Stimulated activated CD4-positive, alpha-beta T cell treated with anti-CD3 and anti-CD28 coated beads, Interleukin-15, amount 100 ng/mL, for 1 hour (primary cell): ENCODE results near the gene ANKRD33.

ENCODE experiments used
- DNase-seq, 2 donors: peaks; one replicate each; pipeline ENCODE4 v3.0.0-alpha.2; 2020; ENCODE audit warnings: low read depth in 1 of 2, low spot score in 1 of 2

The ANKRD33 gene

DNA sequence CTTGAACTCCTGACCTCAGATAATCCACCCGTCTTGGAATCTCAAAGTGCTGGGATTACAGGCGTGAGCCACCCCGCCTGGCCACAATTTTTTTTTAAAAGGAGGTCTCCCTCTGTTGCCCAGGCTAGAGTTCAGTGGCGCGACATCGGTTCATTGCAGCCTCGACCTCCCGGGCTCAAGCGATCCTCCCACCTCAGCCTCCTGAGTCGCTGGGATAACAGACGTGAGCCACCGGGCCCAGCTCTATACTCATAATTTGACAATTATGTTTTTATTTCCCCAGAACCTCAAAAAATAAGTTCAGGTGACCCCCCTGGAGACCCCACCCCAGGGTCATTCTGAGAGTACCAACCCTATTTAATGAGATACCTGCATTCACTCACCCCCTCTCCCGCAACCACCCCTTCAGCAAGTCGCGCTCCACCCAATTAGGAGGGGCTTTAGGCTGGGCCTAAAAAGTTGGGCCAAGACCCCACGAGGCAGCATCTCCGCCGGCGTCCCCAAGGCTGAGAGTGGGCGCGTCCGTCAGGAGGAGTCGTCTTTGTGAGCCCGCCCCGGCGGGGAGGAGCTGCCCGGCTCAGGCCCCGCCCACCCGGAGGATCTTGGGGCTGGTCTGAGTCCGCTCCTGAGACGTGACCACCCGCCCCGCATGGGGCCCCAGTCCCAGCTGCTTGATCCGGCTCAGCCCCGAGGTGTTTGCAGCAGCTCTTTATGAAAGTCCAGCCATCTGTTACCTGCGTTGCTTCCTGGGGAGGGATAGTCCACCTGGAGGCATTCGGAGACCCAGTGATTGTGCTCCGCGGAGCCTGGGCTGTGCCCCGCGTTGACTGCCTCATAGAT lies at the start of gene ANKRD33:
Gene ANKRD33, plus strand, starts transcription at position 628 of the 840 bp plus-strand sequence. Its CDS starts 84 bp downstream, at position 712.
- no peak for DNase-seq

DNA sequence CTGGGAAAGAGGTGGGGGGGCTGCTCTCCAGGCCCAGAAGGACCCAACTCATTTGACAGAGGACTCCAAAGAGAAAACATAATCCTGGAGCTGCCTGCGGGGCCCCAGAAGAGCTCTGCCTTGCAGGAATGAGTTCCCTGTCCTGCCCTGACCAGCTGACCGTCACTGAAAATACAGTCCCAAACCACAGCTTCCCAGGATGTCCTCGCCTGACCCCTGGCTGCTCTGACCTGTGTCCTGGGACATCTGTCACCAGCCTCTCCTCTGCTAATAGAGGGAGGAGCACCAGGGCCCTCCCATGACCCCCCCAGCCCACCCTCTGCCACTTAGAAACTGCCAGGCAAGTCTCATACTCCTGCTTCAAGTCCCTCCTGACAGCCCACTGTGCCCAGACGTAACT lies 49.1 kb upstream of the ANKRD33 start:
- no peak for DNase-seq

DNA sequence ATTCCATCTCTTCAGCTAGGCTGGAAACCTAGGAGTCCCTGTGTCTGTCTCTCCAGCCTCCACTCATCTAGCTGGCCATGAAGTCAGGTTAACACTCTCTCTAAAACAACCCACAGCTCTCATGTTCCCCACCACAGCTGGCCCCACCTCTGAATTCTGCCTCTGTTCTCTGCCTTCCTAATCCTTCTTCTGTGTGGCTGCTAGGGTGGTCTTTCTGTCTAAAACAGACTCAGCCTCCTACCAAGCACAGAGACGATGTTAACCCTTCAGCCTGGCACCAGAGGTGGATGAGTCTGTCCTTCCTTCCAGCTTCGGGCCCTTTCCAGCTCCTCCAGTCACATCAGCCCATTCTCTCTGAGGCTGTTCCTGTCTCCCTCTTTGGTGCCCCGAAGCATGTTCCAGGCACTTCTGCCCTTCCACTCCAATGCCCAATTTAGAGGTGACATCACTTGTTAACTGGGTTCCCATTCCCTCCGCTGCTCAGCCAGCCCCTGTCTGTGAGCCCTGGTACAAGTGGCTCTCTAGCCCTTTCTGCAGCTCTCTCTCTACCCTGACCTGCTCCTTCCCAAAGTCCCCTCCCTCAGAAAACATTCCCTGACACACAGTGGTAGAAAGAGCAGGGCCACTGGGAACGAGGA lies 48.5 kb upstream of the ANKRD33 start:
- no peak for DNase-seq

DNA sequence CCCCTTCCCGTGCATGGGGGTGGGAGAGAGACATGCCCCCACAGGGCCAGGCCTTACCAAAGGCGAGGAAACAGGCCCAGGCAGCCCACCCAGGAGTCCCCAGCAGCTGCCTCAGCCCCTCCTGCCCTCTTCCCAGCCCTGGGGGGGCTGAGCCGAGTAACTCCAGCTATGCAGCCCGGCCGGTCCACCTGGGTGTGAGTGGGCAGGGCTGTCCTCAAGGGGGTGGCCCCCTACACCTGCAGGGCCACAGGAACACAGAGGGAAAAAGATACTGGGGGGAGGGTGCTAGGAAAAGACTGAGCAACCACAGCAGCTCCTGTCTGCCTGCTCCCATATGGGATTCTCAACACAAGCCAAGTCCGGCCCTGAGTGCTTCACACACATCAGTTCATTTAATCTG lies 46.9 kb upstream of the ANKRD33 start:
- DNase-seq: no peak

DNA sequence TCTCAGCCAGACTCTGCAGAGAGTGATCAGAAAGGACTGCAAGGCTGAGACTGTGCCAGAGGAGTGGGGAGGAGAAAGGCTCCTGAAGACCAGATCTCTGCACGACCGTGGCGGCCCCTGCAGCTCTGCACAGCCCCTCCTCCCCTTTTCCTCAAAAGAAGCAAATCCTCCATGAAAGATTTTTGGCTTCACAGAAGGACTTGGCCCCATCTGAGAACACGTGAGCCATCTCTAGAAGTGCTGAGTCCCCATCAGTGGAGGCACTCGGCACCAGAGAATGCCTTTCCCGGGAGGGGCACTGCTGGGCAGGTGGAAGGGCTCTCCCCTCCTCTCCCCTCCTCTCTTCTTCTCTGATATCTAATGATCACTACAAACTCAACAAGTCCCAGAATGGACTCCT lies 46.2 kb upstream of the ANKRD33 start:
- no peak for DNase-seq

DNA sequence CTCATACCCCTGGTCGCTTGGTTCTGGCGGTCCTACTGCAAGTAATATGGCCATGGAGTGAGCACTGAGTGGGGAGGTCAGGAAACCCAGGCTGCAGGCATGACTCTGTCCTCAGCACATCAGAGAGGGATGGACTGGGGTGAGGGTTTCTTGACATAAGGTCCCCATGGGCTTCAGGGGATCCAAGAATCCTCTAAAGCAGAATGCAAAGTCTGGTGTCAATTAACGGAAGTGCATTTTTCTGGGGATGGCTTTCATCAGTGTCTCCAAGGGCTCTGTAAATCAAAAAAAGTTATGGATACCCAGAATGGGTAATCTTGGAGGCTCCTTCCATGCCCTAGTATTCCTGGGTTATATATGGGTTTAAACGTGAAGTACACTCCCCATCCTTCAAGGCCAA lies 43.0 kb upstream of the ANKRD33 start:
- DNase-seq: no peak

DNA sequence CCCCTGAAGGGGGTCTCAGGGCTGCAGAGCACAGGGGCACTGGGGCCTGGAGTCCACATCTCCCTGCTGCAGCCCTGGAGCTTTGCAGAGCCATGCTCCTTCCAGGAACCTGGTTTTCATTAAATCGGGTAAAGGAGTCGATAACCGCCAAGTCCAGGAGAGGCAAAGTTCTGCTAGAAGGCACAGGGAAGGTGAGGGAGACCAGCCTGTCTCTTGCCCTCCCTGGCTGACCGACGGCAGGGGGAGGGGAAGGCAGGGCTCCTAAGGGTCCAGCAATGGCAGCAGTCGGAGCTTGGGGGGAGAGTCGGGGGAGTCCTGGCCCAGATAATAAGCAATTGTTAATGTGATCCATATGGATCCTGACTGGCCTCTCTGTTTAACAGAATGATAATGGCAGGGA lies 42.4 kb upstream of the ANKRD33 start:
- no peak for DNase-seq

DNA sequence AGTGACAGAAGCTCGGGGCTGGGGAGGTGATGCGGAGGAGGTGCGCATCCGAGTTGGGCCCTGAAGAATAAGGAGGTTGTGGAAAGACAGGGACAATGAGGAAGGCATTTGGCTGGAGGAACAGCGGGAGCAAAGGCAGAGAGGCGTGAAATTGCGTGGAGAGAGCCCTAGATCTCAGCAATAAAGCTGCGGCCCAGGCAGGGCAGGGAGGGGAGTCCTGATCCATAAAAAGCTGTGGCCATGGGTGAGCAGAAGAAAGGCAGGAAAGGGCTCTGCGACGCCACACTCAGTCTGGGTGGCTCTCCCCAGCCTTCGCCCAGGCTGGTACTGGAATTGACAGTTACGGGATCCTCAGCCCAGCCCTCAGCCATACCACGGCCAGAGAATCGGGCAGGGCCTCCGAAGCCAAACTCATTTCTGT lies 41.6 kb upstream of the ANKRD33 start:
- DNase-seq: no peak

GRCh38 chr12:51846911-51847642 lies 40.8 kb upstream of the ANKRD33 start:
- peak in 1 of 2 donors; percentile 32 for DNase-seq

DNA sequence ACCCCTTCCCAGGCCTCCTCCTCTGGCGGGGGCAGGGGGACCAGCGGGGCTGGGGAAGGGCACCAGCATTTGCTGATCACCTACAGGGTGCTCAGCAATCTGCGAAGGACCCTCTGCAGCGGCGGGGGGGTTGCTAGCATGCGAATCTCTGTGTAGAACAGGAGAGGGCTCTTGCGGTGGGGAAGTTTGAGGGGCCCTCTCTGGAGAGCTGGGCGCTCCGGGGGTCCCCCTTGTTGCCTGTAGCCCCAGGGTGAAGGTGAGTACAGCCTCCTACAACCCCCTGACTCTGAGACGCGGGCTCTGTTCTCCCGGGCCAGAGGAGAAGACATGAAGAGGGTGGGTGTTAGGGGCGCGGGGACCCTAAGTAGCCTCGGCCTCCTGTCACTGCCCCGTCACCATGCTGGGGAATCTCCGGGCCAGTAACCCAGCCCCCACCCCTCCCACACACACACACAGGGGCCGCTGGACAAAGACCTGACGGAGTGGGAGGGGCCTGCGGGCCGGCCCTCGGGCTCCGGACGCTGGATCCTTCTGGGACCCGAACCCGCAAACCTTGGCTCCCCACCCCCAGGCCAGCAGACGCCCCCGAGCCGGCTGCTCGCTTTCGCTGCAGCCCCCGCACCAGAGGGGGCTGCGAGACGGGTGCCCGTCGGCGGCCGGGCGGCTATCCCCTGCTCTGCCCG lies 40.1 kb upstream of the ANKRD33 start:
- no peak for DNase-seq

GRCh38 chr12:51848326-51848727 lies 39.6 kb upstream of the ANKRD33 start, which contains the start of gene FIGNL2:
Gene FIGNL2, minus strand, starts transcription at chr12:51848718. Its CDS starts 26,305 bp downstream, at chr12:51822413.
- DNase-seq: no peak

- DNase-seq: no peak
Measured at GRCh38 chr12:51848841-51849735, 38.8 kb upstream of the ANKRD33 start.

DNA sequence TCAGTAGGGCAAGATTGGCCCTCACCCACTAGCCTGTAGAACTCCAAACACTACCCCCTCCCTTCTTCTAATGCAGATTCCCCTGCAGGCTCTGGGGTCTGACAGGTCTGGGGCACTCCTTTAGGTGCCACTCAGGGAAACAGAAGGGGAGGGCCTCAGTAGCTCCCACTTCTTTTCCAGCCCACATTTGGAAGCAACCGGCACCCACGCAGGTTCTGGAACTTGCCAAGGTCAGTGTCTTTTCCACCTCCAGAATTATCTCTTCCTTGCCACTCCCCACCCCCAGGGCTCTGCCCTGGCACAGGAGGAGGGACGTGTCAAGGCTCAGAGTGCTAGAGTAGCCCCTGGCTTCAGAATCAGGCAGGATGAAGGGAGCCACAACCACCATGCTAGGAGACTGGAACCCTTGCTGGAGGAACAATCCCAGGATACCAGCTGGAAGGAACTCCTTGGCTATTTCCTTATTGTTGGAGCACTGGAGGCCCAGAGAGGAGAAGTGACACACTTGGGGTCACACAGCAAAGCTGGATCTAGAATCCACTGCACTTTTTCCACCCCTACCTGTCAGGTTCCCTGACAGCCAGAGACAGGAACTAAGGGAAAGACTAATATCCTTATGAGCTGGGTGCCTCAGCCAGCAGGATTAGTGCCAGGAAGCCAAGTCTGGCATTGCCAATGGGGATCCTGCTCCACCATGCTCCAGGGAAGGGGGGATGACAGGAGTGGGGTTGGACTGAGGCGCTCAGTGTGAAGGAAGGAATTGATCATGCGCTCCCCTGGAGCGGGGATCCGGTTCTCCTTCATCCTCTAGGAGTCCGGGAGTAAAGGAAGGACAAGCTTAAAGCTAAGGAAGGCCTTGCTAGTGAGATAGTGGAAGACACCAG lies 37.6 kb upstream of the ANKRD33 start:
- no peak for DNase-seq

GRCh38 chr12:51850965-51851299 lies 37.0 kb upstream of the ANKRD33 start:
- no peak for DNase-seq

DNA sequence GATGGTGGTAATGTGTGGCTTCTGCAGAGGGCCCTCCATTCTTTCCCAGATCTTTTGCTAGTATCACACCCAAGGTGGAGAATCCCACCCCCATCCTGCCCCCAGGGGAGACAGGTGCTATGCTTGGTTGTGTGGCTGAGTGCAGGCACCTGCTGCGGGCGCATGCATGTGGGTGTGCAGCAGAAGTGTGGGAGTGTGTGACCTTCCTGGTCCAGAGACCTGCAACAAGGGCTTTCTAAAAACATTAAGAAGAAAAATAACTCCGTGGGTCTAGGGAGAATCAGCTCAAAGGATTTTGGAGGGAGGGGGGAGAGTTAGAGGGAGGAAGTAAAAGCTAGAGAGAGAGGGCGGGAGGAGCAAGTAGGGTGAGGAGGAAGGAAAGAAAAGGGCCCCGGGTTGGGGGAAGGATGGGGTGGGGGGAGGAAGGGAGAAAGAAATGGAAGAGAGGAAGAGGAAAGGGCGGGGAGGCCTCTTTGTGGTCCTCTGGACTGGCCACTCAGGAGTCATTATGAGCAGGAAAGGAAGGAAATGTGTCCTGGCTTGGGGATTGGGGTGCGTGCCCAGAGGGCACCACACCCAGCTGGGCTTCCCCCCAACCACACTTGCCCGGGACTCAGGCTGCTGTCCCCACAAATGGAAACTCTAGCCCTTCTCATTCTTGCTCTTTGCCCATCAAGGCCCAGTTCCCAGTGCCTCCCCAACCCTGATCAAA lies 36.3 kb upstream of the ANKRD33 start:
- DNase-seq: no peak

GRCh38 chr12:51852404-51853137 lies 35.3 kb upstream of the ANKRD33 start:
- no peak for DNase-seq

GRCh38 chr12:51855586-51856428 lies 32.1 kb upstream of the ANKRD33 start:
- DNase-seq: no peak
